ENCODE data around the gene DGKE.

- TF ChIP-seq ZSCAN22 (CRISPR knock-in tag; IDR thresholded peaks at IDR 0.05) (no peak), PAXIP1 (CRISPR knock-in tag; conservative IDR thresholded peaks at IDR 0.05) (no peak), ZNF121 (CRISPR knock-in tag; IDR thresholded peaks at IDR 0.05) (no peak)
Measured at GRCh38 chr17:56914581-56915273, 80.8 kb downstream of the DGKE start.

All from HepG2 (cell line).